Measurements from ENCODE around the gene SF3A1. TPM values are rescaled to one million over a fixed set of nuclear protein-coding genes. Genes with fewer than 3 reads are reported as not detected.

Gene SF3A1
- polyA plus RNA-seq, 1 donor from 2014 or later, result 14.4 TPM

DNA sequence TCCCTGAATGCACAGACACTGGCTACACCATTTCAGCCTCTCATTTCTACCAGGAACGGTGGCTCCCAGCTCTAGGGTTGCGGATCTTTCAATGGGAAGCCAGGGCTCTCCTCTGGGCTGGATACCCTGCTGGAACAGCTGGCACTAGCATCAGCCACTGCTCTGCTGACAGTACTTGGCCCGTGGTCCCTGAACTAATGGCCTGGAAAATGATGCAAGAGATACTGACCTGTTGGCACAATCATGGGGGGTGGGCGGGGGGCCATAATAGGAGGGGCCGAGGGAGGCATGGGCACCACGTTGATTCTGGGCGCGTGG lies 19.3 kb downstream of the SF3A1 start:
- no peaks in the 10 kb centered on the region for H3F3A ChIP-seq (ENCODE audit: insufficient read depth, low read length, poor library complexity, severe bottlenecking)
- H3K9ac ChIP-seq (ENCODE audit: low read length), result no peak overlapping the region
- H3K79me2 ChIP-seq (replicated peaks; ENCODE audit: insufficient read depth, low read length), result no peaks in the 10 kb centered on the region
- H2AFZ ChIP-seq (ENCODE audit: low read depth, low read length), result no peak overlapping the region
- no peak for TF ChIP-seq SMC3 (conservative IDR thresholded peaks at IDR 0.05; ENCODE audit: poor library complexity)
- no peak for TF ChIP-seq EZH2 (IDR thresholded peaks at IDR 0.05; ENCODE audit: borderline replicate concordance, insufficient read depth, low read length, poor library complexity, severe bottlenecking)
- TF ChIP-seq EP300 (conservative IDR thresholded peaks at IDR 0.05; ENCODE audit: poor library complexity, severe bottlenecking), result no peak
- TF ChIP-seq RAD21 (conservative IDR thresholded peaks at IDR 0.05), result no peak
- H3K4me3 ChIP-seq (ENCODE audit: low read length), result no peak overlapping the region
- no peaks in the 10 kb centered on the region for H3K9me3 ChIP-seq (ENCODE audit: low read length)
- no peak overlapping the region for H3K27ac ChIP-seq (ENCODE audit: low read length)
- no peaks in the 10 kb centered on the region for H3K9me2 ChIP-seq (ENCODE audit: insufficient read depth, low read length)
- peaks cover 6% of the 10 kb centered on the region for H3K36me3 ChIP-seq (ENCODE audit: insufficient read depth, low read length)
- H3K27me3 ChIP-seq (ENCODE audit: insufficient read depth, low read depth, low read length), result no peaks in the 10 kb centered on the region
- H4K20me1 ChIP-seq (ENCODE audit: insufficient read depth), result no peaks in the 10 kb centered on the region
- no peak overlapping the region for H3K4me2 ChIP-seq (ENCODE audit: low read length)

DNA sequence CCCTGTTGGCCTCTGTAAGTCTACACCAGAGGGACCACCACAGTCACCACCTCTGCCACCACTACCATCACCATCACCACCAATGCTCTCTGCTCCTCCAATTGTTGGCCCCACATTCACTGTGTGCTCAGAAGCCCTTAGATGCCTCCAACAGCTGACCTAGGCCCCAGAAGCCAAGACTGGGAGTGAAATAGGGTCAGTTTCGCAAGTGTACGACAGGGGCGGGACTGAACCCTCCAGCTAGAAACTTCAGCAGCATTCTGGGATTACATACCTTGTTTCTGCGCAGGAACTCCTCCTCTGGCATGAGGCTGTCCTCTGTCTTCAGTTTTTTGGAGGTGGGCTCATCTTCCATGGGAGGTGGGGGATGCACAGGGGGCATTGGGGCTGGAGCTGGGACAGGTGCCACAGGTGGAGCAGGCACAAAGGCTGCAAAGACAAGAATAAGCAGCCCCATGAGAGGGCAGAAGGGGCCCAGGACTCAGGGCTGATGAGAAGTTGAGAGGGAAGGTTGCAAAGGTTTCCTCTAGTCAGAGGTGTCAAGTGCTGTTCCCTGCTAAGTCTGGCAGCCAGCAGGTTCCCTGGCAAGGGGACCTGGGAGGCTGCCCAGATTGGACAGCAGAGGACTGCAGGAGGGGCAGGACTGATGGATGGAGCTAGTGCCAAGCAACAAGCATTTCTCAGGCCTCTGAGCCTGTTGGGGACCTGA lies 19.8 kb downstream of the SF3A1 start:
- Histone ChIP-seq H3K27me3 (ENCODE audit: insufficient read depth, low read depth, low read length) (no peaks in the 10 kb centered on the region), H4K20me1 (ENCODE audit: insufficient read depth) (no peaks in the 10 kb centered on the region), H3K9me2 (ENCODE audit: insufficient read depth, low read length) (no peaks in the 10 kb centered on the region), H3F3A (ENCODE audit: insufficient read depth, low read length, poor library complexity, severe bottlenecking) (no peaks in the 10 kb centered on the region), H3K9ac (ENCODE audit: low read length) (no peak overlapping the region), H3K4me2 (ENCODE audit: low read length) (no peak overlapping the region), H3K27ac (ENCODE audit: low read length) (no peak overlapping the region), H3K79me2 (replicated peaks; ENCODE audit: insufficient read depth, low read length) (no peaks in the 10 kb centered on the region), H3K4me3 (ENCODE audit: low read length) (no peak overlapping the region), H3K36me3 (ENCODE audit: insufficient read depth, low read length) (peaks cover 6% of the 10 kb centered on the region), H2AFZ (ENCODE audit: low read depth, low read length) (no peak overlapping the region), H3K9me3 (ENCODE audit: low read length) (no peaks in the 10 kb centered on the region)
- TF ChIP-seq MXI1 (conservative IDR thresholded peaks at IDR 0.05; ENCODE audit: poor library complexity, severe bottlenecking) (no peak), EP300 (conservative IDR thresholded peaks at IDR 0.05; ENCODE audit: poor library complexity, severe bottlenecking) (no peak), TAF1 (IDR thresholded peaks at IDR 0.05; ENCODE audit: low read depth) (no peak), EZH2 (IDR thresholded peaks at IDR 0.05; ENCODE audit: borderline replicate concordance, insufficient read depth, low read length, poor library complexity, severe bottlenecking) (no peak), CTCF (IDR thresholded peaks at IDR 0.05; ENCODE audit: poor library complexity, severe bottlenecking) (no peak), POLR2AphosphoS5 (IDR thresholded peaks at IDR 0.05) (no peak), SMC3 (conservative IDR thresholded peaks at IDR 0.05; ENCODE audit: poor library complexity) (no peak), RAD21 (conservative IDR thresholded peaks at IDR 0.05) (no peak)
- TF ChIP-seq, protein P1, sequence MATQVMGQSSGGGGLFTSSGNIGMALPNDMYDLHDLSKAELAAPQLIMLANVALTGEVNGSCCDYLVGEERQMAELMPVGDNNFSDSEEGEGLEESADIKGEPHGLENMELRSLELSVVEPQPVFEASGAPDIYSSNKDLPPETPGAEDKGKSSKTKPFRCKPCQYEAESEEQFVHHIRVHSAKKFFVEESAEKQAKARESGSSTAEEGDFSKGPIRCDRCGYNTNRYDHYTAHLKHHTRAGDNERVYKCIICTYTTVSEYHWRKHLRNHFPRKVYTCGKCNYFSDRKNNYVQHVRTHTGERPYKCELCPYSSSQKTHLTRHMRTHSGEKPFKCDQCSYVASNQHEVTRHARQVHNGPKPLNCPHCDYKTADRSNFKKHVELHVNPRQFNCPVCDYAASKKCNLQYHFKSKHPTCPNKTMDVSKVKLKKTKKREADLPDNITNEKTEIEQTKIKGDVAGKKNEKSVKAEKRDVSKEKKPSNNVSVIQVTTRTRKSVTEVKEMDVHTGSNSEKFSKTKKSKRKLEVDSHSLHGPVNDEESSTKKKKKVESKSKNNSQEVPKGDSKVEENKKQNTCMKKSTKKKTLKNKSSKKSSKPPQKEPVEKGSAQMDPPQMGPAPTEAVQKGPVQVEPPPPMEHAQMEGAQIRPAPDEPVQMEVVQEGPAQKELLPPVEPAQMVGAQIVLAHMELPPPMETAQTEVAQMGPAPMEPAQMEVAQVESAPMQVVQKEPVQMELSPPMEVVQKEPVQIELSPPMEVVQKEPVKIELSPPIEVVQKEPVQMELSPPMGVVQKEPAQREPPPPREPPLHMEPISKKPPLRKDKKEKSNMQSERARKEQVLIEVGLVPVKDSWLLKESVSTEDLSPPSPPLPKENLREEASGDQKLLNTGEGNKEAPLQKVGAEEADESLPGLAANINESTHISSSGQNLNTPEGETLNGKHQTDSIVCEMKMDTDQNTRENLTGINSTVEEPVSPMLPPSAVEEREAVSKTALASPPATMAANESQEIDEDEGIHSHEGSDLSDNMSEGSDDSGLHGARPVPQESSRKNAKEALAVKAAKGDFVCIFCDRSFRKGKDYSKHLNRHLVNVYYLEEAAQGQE (IDR thresholded peaks at IDR 0.05; ENCODE audit: borderline replicate concordance), result no peak
